ENCODE results near the gene FANCF. TPM values are rescaled to one million over a fixed set of nuclear protein-coding genes. Genes with fewer than 3 reads are reported as not detected.

FANCF gene
- polyA plus RNA-seq (2012; ENCODE audit: insufficient read length, low read depth) = 5.5 TPM

GRCh38 chr11:22625448-22626287, at the start of gene FANCF:
Gene FANCF (minus strand): TSS chr11:22625823. CDS start chr11:22625810, 13 bp downstream.
- TF ChIP-seq POLR2AphosphoS5 (IDR thresholded peaks at IDR 0.05; ENCODE audit: low read depth, low read length) (peak; percentile 52), REST (IDR thresholded peaks at IDR 0.05; ENCODE audit: insufficient read depth in 1 of 2, low read depth in 2 of 2, low read length in 2 of 2) (0 out of 4 replicates have a peak, but pooled peaks of 1 of the 2 experiments have one; percentile 0), TAF1 (IDR thresholded peaks at IDR 0.05; ENCODE audit: borderline replicate concordance, insufficient read depth, low read length) (peak; percentile 46; the same call in 1 of the 2 replicates), SIN3A (IDR thresholded peaks at IDR 0.05; ENCODE audit: borderline replicate concordance, insufficient read depth, low read length) (peak; percentile 55; the same call in 1 of the 2 replicates), FOXP2 (optimal IDR thresholded peaks at IDR 0.05; ENCODE audit: borderline replicate concordance, extremely low read depth, extremely low read length, insufficient read depth) (no peak)

GRCh38 chr11:22674470-22675439, 49.1 kb upstream of the FANCF start:
- TF ChIP-seq SIN3A (IDR thresholded peaks at IDR 0.05; ENCODE audit: borderline replicate concordance, insufficient read depth, low read length) (no peak), POLR2AphosphoS5 (IDR thresholded peaks at IDR 0.05; ENCODE audit: low read depth, low read length) (no peak), TAF1 (IDR thresholded peaks at IDR 0.05; ENCODE audit: borderline replicate concordance, insufficient read depth, low read length) (no peak), REST (IDR thresholded peaks at IDR 0.05; ENCODE audit: insufficient read depth in 1 of 2, low read depth in 2 of 2, low read length in 2 of 2) (no peak), FOXP2 (optimal IDR thresholded peaks at IDR 0.05; ENCODE audit: borderline replicate concordance, extremely low read depth, extremely low read length, insufficient read depth) (no peak)

GRCh38 chr11:22671751-22672150, 46.1 kb upstream of the FANCF start:
- TF ChIP-seq FOXP2 (optimal IDR thresholded peaks at IDR 0.05; ENCODE audit: borderline replicate concordance, extremely low read depth, extremely low read length, insufficient read depth) (no peak), REST (IDR thresholded peaks at IDR 0.05; ENCODE audit: insufficient read depth in 1 of 2, low read depth in 2 of 2, low read length in 2 of 2) (no peak), TAF1 (IDR thresholded peaks at IDR 0.05; ENCODE audit: borderline replicate concordance, insufficient read depth, low read length) (no peak), POLR2AphosphoS5 (IDR thresholded peaks at IDR 0.05; ENCODE audit: low read depth, low read length) (no peak), SIN3A (IDR thresholded peaks at IDR 0.05; ENCODE audit: borderline replicate concordance, insufficient read depth, low read length) (no peak)

GRCh38 chr11:22670830-22671229, 45.2 kb upstream of the FANCF start:
- no peak for TF ChIP-seq POLR2AphosphoS5 (IDR thresholded peaks at IDR 0.05; ENCODE audit: low read depth, low read length)
- TF ChIP-seq FOXP2 (optimal IDR thresholded peaks at IDR 0.05; ENCODE audit: borderline replicate concordance, extremely low read depth, extremely low read length, insufficient read depth) = no peak

- TF ChIP-seq FOXP2 (optimal IDR thresholded peaks at IDR 0.05; ENCODE audit: borderline replicate concordance, extremely low read depth, extremely low read length, insufficient read depth) (no peak), TAF1 (IDR thresholded peaks at IDR 0.05; ENCODE audit: borderline replicate concordance, insufficient read depth, low read length) (no peak), SIN3A (IDR thresholded peaks at IDR 0.05; ENCODE audit: borderline replicate concordance, insufficient read depth, low read length) (no peak), REST (IDR thresholded peaks at IDR 0.05; ENCODE audit: insufficient read depth in 1 of 2, low read depth in 2 of 2, low read length in 2 of 2) (no peak), POLR2AphosphoS5 (IDR thresholded peaks at IDR 0.05; ENCODE audit: low read depth, low read length) (no peak)
Observed at GRCh38 chr11:22669368-22669767, 43.7 kb upstream of the FANCF start.
